Measurements from ENCODE around the gene KAT8. TPM values are rescaled to one million over a fixed set of nuclear protein-coding genes. Genes with fewer than 3 reads are reported as not detected.
"Not testable (repeated sequence)": the region's sequence is repeated elsewhere in the genome, so short reads cannot be mapped to it uniquely, and the experiment has no call there.

Gene KAT8
- total and polyA plus RNA-seq, 8 donors: 38.8 to 114 (median 54.0) TPM

GRCh38 chr16:31168848-31169247 is 51.4 kb downstream of the KAT8 start:
- H3K9me3 ChIP-seq: no peaks in the 10 kb centered on the region
- H3K27me3 ChIP-seq: no peaks in the 10 kb centered on the region
- H3K36me3 ChIP-seq: no peaks in the 10 kb centered on the region
- no peak overlapping the region for H3K27ac ChIP-seq
- no peaks in the 10 kb centered on the region for H3K4me1 ChIP-seq
- TF ChIP-seq CTCF (IDR thresholded peaks at IDR 0.05) (no peak), POLR2A (IDR thresholded peaks at IDR 0.05) (no peak), POLR2AphosphoS5 (IDR thresholded peaks at IDR 0.05) (no peak), EP300 (IDR thresholded peaks at IDR 0.05) (no peak)
- no peak overlapping the region for H3K4me3 ChIP-seq
- 43 to 79% (median 52%) methylated on average over 2 of the region's 2 CpGs for WGBS, 5 donors
- no peak for DNase-seq
- intact Hi-C loops (cut with DNase I; ENCODE audit: low total_unique reads): no loop called here

GRCh38 chr16:31170048-31170447 is 52.6 kb downstream of the KAT8 start:
- WGBS, 5 donors: no CpG with 5 or more reads among the region's 2 CpGs
- peak in 1 of 2 donors; percentile 24 for DNase-seq
- H3K27me3 ChIP-seq; H3K9me3 ChIP-seq; H3K4me1 ChIP-seq; intact Hi-C loops (cut with DNase I; ENCODE audit: low total_unique reads); H3K27ac ChIP-seq; H3K36me3 ChIP-seq; H3K4me3 ChIP-seq: not testable (repeated sequence)

GRCh38 chr16:31177136-31177535 is 59.7 kb downstream of the KAT8 start:
- Histone ChIP-seq H3K36me3 (peaks cover 0 to under 1% (median under 1%) of the 10 kb centered on the region in 4 donors), H3K9me3 (no peaks in the 10 kb centered on the region), H3K27me3 (no peaks in the 10 kb centered on the region), H3K27ac (no peak overlapping the region), H3K4me1 (peaks cover 11 to 25% (median 23%) of the 10 kb centered on the region in 4 donors), H3K4me3 (no peak overlapping the region)
- peak in 1 of 2 donors; percentile 30 for DNase-seq
- intact Hi-C loops (cut with DNase I; ENCODE audit: low total_unique reads): no loop called here
- no peak for TF ChIP-seq EP300 (IDR thresholded peaks at IDR 0.05)
- no peak for TF ChIP-seq POLR2AphosphoS5 (IDR thresholded peaks at IDR 0.05)
- no peak for TF ChIP-seq POLR2A (IDR thresholded peaks at IDR 0.05)
- TF ChIP-seq CTCF (IDR thresholded peaks at IDR 0.05): no peak
- 55 to 71% (median 58%) methylated on average over 3 of the region's 3 CpGs for WGBS, 5 donors

GRCh38 chr16:31179219-31179746 is 61.8 kb downstream of the KAT8 start:
- peak overlapping the region; percentile 80 to 84 (median 82) for H3K4me3 ChIP-seq
- peaks cover 20 to 22% (median 21%) of the 10 kb centered on the region in 4 donors for H3K36me3 ChIP-seq
- no peak for TF ChIP-seq CTCF (IDR thresholded peaks at IDR 0.05)
- TF ChIP-seq EP300 (IDR thresholded peaks at IDR 0.05): no peak
- no peak for TF ChIP-seq POLR2AphosphoS5 (IDR thresholded peaks at IDR 0.05)
- no peak for TF ChIP-seq POLR2A (IDR thresholded peaks at IDR 0.05)
- no peaks in the 10 kb centered on the region for H3K27me3 ChIP-seq
- intact Hi-C loops (cut with DNase I; ENCODE audit: low total_unique reads): no loop called here
- WGBS, 5 donors: 2 to 4% (median 3%) methylated on average over 17 to 27 of the region's 27 CpGs
- peaks cover 23 to 47% (median 45%) of the 10 kb centered on the region in 4 donors for H3K4me1 ChIP-seq
- no peak for DNase-seq
- no peaks in the 10 kb centered on the region for H3K9me3 ChIP-seq
- H3K27ac ChIP-seq: peak overlapping the region; percentile 93 to 97 (median 97)

GRCh38 chr16:31179747-31180459 is 62.4 kb downstream of the KAT8 start, which contains the start of gene FUS:
Gene FUS (plus strand): TSS chr16:31180139. CDS start chr16:31180215, 76 bp downstream.
- DNase-seq: peak; percentile 94 to 97
- intact Hi-C loops (cut with DNase I; ENCODE audit: low total_unique reads): loop anchor here (10.0 kb wide), 1 partner anchor 275 kb away; the partner anchor contains the start of gene ARMC5
- Histone ChIP-seq H3K27me3 (no peaks in the 10 kb centered on the region), H3K27ac (peak within 1 kb of the TSS; percentile 93 to 97 (median 97)), H3K36me3 (peaks cover 26 to 28% (median 28%) of the 10 kb centered on the region in 4 donors), H3K9me3 (no peaks in the 10 kb centered on the region), H3K4me3 (peak within 1 kb of the TSS; percentile 80 to 84 (median 82)), H3K4me1 (peaks cover 23 to 50% (median 48%) of the 10 kb centered on the region in 4 donors)
- WGBS, 5 donors: 0 to 1% (median 0%) methylated on average over 21 to 69 of the region's 69 CpGs
- TF ChIP-seq CTCF (IDR thresholded peaks at IDR 0.05): no peak
- no peak for TF ChIP-seq EP300 (IDR thresholded peaks at IDR 0.05)
- peak in 2 of 4 donors; percentile 94 to 95 for TF ChIP-seq POLR2A (IDR thresholded peaks at IDR 0.05)
- peak; percentile 100 for TF ChIP-seq POLR2AphosphoS5 (IDR thresholded peaks at IDR 0.05)

Measured in stomach (tissue), 9 donors.